T-helper 2 cell treated with Interferon-gamma antibody and Interleukin-4, amounts not matched to agents 100 ng/mL and 5 ng/mL, for 36 hours (primary cell): ENCODE measurements around the gene RANGAP1. TPM values are rescaled to one million over a fixed set of nuclear protein-coding genes. Genes with fewer than 3 reads are reported as not detected.
"Not testable (repeated sequence)": the region's sequence is repeated elsewhere in the genome, so short reads cannot be mapped to it uniquely, and the experiment has no call there.

ENCODE experiments used
- intact Hi-C: fragments of 100-400 bp; cut with micrococcal nuclease; formaldehyde crosslinking; loops from one replicate; pipeline ENCODE4 v1.15.1; 2023
- total RNA-seq: library from RNA; stranded (reverse); gene quantifications from 2 replicates; pipeline ENCODE4 v1.2.3, GENCODE V29; 2022

The RANGAP1 gene
- total RNA-seq, 1 donor from 2014 or later, result 101 TPM

DNA sequence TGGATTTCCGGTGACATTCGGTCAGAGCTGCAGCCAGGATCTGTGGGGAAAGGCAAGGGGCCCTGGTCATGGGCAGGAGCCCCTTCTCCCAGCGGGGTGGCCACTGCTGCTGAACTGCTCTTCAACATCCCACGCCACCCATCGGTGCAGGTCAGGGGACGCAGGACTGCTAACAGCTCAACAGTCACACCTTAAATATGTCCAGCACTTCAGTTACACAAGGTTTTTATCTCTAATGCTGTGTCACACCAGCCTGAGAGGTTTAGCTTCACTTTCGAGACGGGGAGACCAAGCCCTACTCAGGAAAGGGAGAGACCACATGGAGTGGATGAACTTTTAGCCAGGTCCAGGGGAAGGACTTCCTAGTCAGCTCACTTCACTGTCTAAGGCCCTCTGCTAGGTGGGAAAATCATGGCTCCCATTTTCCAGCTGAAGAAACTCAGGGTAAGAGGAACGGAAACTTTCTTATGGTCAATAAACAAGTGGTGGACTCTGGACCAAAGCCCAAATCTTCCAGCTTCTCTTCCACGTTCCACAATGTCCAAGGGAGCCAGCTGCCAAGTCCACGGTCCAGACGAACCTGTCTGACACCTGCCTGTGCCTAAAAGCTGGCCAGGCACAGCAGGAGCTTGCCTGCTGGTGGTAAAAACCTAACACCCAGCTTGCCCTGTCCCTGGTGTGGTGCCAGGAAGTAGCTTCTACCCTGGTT is 24.3 kb downstream of the RANGAP1 start:
- intact Hi-C loops, result no loop called here

DNA sequence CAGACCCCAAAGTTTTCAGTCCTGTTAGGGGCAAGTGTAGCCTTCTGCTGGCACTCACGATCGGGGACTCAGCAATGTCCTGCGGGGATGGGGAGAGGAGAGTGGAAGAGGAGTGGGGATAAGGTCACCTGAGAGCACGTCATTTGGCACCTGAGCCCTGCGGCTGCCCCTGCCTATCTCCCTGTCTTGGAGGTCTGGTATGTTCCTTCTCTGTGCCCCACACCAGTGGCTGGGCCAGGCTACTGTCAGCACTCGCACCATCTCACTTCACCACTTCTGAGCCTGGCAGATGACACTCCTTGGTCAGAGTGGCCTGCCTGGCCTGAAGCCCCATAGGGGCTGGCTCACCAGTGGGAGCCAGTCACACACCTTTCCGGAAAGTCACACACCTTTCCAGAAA is 25.1 kb downstream of the RANGAP1 start:
- intact Hi-C loops, result no loop called here

DNA sequence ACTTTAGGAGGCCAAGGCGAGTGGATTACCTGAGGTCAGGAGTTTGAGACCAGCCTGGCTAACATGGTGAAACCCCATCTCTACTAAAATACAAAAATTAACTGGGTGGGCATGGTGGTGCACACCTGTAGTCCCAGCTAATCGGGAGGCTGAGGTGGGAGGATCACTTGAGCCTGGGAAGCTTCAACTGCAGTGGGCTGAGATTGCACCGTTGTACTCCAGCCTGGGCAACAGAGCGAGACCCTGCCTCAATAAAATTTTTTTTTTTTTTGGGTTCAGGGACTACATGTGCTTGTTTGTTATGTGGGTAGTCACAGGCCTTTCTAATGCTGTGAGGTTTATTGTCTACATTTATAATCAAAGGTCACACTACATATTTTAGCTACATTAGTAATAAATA is 26.2 kb downstream of the RANGAP1 start:
- intact Hi-C loops, result not testable (repeated sequence)

DNA sequence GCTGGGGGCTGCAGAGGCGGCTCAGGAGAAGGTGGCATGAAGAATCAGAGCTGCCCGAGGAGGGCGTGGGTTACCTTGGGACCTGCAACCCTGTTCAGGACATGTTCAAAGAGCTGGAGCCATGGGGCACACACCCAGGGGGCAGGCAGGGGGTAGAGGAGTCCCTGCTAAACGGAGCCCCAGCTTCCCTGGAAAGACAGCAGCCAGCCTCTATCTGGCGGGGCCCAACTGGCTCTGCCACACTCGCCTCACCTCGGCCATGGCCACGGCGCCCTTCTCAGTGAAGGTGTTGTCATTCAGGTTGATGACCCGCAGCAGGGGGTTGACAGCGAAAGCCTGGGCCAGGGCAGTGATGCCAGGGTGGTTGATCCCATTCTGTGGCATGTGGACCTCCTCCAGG is 28.3 kb downstream of the RANGAP1 start:
- intact Hi-C loops, result no loop called here

DNA sequence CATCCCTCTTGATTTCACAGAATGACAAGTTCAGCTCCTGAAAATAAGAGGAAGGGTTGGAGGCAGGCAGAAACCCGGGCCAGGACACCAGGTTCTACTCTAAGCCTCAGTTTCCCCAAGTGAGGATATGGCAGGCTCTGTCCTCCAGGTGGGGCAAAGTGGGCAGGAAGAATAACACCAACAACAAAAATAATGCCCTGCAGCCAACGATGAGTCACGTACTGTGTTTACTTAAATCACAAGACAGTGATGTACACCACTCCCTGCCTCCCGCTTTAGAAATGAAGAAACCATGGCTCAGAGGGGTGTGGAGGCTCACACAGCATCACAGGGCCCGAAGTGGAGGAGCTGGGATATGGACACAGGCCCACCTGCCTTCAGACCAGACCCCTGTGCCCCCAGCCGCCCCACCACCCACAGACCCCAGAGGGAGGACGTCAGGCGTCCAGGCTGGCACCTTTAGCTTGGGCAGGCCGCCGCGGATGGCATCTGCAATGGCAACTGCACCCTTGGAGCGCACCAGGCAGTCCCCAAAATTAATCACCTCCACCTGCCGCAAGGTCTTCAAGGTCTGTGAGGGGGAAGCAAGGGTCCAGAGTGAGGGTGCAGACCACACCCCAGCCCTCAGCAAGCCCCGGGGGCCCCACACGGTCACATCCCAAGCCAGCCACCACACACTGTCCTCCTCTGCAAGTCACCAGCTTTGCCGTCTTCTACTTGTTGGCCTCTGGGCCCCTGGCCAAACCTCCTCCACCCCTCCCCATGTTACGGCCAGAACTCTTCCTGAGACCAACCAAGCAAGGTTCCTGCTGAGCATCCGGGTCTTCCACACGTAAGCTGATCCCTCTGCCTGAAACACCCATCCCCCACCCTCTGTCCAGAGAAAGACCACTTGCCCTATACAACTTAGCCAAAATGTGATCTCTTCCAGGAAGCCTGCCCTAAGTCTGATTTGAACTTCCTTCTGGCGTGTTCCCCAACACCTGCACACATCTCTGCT is 29.4 kb downstream of the RANGAP1 start:
- intact Hi-C loops, result no loop called here

DNA sequence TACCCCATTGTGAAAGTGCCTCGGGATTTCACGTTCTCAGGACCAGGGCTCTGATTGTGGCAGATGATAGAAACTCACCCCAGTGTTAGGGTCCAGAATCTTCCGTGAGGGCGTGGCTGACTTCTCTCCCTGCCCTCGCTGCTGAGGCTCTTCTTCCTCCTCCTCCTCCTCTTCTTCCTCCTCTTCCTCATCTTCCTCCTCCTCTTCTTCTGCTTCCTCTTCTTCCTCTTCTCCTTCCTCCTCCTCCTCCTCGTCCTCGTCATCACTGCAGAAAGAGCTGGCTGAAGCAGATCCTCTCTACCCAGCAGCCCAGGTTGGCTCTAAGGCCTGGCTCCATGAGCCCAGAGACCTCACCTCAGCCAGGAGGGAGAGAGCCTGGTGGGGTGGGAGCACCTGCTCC is 31.8 kb downstream of the RANGAP1 start:
- intact Hi-C loops, result no loop called here

DNA sequence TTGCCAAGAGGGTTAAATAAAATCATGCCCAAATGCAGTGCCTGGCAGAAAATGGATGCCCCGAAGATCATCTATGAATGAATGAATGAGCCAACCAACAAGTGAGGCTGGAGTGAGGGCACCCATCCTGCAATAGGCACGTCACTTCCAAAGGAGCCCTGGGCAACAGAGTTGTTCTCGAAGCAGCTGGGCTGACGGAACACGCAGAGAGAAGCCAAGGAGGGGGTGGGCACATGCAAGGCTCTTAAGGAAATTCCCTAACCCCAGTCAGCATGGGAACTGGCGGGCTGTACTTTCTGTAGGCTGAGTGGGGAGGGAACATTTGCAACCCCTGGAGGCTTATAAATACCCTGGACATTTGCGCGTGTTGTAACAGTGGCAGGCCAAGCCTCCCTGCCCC is 33.6 kb downstream of the RANGAP1 start:
- intact Hi-C loops, result no loop called here

DNA sequence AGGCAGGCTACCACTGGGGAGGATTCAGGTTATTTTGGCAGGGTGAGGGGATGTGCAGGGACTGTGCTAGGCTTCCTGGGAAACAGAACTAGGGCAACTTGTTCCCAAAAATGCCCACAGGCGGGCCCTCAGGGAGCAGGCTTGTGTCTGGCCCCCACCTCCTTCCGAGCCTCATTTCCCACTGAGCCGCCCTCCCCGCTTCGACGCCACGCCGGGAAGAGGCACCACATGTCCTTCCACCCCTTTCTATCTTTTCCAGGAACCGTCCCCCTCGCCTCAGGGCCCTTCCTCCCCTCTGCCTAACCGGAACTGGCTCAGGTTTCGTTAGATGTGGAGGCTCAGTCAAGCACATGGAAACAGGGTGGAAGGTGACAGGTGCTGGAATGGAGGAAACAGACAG is 35.9 kb downstream of the RANGAP1 start:
- intact Hi-C loops, result no loop called here

DNA sequence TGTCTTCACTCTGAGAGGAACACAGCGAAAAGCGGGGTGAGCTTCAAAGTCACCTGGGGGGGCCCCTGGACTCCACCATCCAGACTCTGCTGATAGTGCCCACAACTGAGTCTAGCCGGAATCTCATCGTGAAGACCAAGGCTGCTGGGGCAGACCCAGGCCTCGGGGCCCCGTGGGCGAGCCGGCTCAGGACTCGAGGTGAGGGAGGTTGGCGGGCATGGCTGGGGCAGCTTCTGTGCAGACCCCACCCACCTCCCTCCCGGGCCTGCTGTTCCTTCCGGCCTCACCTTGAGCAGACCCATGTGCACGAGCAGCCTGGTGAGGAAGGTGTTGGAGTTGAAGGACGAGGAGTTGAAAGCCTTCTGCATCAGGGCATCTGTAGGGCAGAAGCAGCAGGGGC is 36.5 kb downstream of the RANGAP1 start:
- intact Hi-C loops, result no loop called here

DNA sequence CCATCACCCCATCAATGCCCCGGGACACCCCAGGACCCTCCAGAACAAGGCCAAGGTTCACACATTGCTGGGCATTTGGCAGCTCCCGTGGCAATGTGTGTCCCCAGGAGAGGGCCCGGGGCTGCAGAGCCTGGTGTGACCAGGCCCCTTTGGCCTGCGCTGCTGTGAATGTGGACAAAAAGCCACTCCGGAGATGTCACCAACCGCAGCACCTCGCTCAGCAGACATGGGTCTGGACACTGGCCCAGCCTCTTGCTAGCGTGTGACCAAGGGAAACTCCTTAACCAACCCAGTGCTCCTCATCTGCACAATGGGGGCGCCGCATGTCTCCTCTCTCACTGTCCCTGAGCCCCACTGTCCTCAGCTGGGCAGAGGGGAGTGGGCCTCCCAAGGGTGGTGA is 37.2 kb downstream of the RANGAP1 start:
- intact Hi-C loops, result no loop called here

DNA sequence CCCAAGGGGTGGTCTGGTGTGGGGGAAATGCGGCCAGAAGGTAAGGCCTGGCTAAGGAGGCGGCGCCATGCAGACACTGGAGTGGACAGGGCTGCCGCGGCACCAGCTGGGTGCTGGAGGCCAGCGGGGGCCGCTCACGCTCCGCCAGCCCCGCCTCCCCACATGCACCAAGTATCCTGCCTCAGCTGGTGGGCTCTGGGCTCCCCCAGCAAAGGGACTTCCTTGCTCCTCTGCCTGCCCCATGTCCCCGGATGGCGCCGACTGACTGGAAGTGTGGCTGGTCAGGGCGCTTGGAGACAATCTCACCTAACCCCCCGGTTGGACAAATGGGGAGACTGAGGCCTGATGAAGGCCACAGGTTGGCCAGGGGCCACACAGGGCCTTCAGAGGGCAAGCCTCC is 37.7 kb downstream of the RANGAP1 start:
- intact Hi-C loops, result no loop called here

DNA sequence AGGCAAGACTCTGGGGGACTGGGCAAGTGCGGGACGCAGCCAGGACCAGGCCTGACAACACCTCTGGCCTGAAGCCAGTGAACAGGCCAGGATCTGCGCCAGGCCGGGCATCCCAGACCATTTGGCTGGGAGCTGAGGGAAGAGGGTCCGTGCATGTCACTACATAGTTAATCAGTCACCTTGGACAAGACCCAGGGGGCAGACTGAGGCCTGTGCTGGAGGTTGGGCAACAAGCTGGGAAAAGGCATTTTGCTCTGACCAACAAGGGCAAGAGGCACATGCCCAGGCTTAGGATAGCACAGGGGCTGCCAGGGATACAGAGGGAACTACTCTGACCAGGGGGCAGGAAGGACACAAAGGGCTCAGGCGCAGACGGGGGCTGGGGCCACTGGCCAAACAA is 38.3 kb downstream of the RANGAP1 start:
- intact Hi-C loops, result no loop called here

DNA sequence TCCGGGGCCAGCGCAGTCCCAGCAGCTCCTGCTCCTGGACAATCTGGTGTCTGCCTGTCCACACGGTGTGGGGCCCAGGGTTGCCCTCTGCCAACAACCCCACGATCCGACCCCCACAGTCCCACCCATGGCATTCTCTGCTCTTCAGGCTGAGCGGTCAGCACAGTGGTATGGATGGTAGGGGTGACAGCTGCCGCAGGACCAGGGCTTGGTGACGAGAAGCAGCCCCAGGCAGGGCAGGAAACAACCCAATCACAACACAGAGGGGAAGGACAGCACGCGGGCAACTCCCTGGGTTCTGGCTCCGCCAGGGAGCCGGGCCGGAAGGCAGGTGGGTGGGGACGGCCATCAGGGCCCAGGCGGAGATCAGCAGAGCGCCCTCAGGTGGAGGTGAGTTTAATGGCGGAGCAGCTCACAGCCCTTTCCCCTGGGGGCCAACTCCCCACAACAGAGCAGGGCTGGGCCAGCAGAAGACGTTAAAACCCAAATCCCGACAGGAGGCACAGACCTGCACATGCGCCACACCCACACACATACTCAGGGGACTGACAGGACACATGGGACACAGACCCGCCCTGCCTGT is 40.0 kb downstream of the RANGAP1 start:
- intact Hi-C loops, result no loop called here

DNA sequence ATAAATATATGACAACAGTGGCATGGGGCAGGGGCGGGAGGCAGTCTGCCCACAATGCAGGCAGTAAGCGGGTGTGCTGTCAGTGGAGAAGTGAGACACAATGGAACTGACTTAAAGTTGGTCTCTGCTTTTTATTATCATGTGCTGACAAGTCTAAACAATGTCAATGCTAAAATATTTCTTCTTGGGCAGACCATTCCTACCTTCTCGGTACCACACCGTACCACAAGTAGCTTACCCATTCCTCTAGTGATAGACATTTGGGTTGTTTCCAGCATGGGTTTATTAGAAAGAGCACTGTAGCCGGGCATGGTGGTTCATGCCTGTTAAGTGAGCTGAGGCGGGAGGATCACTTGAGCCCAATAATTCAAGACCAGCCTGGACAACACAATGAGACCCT is 42.6 kb downstream of the RANGAP1 start:
- intact Hi-C loops, result no loop called here

DNA sequence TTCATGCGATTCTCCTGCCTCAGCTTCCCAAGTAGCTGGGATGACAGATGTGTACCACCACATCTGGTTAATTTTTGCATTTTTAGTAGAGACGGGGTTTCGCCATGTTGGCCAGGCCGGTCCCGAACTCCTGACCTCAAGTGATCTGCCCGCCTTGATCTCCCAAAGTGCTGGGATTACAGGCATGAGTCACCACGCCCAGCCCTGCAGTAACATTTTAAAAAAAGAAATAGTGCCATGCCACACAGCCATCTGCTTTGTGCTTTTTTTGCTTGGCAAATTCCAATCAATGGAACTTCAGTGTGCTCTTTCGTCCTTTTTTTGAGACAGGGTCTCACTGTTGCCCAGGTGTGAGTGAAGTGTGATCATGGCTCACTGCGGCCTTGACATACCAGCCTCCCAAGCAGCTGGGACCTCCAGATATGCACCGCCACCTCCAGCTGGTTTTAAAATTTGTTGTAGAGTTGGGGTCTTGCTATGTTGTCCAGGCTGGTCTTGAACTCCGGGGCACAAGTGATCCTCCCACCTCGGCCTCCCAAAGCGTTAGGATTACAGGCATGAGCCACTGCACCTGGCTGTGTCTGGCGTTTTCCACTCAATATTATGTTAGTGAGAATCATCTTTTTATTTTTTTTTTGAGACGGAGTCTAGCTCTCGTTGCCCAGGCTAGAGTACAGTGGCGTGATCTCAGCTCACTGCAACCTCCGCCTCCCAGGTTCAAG is 43.4 kb downstream of the RANGAP1 start:
- intact Hi-C loops, result no loop called here

DNA sequence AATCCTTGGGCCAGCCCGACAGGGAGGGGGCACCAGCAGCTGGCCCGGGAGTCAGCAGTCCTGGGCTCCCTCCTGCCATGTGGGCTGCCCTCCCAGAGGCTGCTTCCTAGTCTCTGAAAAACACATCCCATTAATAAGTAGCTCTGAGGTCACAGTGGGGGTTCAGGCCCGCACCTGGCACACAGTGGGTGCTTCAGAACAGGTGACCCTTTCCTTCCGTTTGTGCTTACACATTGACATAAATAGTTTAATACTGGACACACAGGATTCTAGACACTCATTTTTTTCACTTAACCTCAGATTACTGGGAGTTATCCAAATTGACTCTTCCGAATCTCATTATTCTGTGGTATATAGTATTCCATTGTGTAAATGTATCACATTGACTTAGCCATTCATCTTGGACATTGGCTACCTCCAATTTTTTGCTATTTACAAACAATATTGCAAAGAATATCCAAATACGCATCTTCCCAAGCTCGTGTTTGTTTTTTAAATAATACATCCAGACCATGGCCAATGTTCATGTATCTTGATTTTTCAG is 44.8 kb downstream of the RANGAP1 start:
- intact Hi-C loops, result no loop called here

DNA sequence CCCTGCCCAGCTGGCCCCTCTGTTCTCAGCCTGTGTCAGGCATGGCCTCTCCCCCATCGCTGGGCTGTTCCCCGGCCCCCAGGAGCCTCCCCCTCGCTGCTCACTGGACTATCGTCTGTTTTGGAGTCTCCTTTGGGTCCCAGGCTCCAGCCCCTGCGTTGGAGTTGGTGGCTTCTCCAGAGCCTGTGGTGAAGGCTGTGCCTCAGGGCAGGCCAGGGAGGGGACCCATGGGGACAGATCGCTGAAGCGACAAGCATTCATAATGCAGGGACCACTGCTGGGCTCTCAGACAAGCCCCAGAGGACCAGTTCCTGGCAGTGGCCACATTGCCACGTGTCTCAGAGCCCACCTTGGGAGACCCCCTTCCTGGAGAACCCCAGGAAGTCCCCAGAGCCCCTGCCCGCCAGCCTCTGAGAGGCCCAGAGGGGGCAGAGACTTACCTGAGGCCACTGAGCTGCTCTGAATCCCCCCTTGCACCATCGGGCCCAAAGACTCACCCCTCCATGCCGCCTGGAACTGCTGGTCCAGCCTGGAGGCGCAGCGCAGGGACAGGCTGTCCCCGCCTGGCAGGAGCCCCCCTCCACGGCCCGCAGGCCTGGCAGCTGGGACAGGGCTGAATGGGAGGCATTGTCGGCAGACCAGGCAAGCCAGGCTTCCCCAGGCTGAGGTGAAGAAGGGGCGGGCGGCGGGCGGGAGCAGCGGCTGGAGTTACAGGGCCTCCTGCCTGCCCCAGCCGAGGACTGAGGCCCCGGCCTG is 45.4 kb downstream of the RANGAP1 start, which contains the start of gene CHADL:
Gene CHADL, minus strand, starts transcription at position 555 of the 756 bp plus-strand sequence. Its CDS starts 50 bp downstream, at position 505.
- intact Hi-C loops, result no loop called here

DNA sequence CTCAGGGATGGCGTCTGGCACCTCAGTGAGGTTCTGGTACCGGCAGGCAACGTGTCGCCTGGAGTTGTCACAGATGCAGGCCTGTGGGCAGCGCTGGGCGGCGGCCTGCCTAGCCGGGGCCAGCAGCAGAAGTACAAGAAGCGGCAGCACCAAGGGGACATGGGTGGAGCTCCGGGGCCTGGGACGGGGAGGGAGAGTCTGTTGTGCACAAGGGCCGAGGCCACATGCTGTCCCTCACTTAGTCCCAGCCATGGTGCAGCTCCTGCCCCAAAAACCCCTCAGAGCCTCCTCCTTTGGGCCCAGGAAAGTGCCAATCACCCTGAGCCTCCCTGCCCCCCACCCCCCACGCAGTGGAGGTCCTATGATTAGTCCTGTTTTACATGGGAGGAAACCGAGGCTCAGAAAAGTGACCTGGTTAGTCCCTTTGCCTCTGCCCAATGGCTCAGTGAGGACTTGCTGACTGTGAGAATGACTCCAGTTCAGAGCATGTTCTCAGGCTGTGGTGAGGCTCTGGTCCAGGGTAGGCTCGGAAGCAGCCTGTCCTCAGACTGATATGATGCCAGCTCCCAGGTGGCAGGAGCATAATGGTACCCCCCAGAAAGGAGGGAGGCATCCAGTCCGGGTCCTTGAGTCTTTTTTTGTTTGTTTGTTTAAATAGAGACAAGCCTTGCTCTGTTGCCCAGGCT is 46.4 kb downstream of the RANGAP1 start:
- intact Hi-C loops, result no loop called here

DNA sequence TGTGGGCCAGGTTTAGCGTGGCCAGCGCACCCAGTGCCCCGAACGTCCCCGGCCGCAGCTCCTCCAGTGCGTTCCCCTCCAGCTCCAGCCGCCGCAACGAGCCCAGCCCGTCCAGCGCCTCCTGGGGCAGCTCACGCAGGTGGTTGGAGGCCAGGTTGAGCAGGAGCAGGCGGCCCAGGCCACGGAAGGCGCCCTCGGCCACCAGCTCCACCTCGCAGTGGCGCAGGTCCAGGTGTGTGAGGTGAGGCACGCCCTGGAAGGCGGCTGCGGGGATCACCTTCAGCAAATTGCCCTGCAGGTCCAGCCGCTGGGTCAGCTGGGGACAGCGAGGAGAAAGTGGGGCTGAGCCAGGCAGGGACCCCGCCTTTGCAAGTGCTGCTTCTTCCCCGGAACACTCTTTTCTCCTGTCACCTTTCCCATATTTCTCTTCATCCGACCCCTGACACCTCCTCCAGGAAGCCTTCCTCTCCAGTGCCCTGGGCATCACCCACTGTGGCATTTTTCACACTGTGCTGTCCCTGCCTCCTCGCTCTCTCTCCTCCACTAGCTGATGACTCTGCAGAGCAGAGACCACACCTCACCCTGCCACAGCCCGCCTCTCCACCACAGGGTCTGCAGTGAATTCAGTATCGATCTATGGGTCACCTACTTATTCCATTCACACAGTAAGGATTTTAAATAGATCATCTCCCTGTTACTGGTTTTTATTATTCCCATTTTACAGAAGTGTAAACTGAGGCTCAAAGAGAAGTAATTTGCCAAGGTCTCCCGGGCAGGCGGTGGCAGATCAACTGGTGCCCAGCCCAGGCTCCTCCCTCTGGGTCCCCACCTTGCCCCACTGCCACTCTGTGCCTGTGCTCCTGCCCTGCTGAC is 47.2 kb downstream of the RANGAP1 start:
- intact Hi-C loops, result no loop called here
